Kidney epithelial cell (primary cell): ENCODE measurements around the gene DNAJC2. TPM values are rescaled to one million over a fixed set of nuclear protein-coding genes. Genes with fewer than 3 reads are reported as not detected.

Source experiments
- DNase-seq: peaks from one replicate; pipeline ENCODE4 v3.0.0-alpha.2; 2010; ENCODE audit warnings: low read depth
- H3K27me3 ChIP-seq: 2 replicates; pipeline ENCODE4 v1.6.0; 2011; ENCODE audit warnings: low read length; ENCODE audit not compliant: control insufficient read depth, insufficient read depth
- H3K36me3 ChIP-seq: 2 replicates; pipeline ENCODE4 v1.5.1; 2011; ENCODE audit warnings: low read length; ENCODE audit not compliant: control insufficient read depth, insufficient read depth
- H3K4me3 ChIP-seq: 2 replicates; pipeline ENCODE4 v1.5.1; 2011; ENCODE audit warnings: low read depth, mild to moderate bottlenecking, control low read depth, low read length
- CTCF ChIP-seq: IDR thresholded peaks from 2 replicates; pipeline ENCODE4 v1.5.1; 2011; ENCODE audit warnings: mild to moderate bottlenecking, moderate library complexity, low read length, control low read depth, inconsistent platforms; ENCODE audit not compliant: insufficient read depth, poor library complexity, severe bottlenecking
- total RNA-seq: library from RNA; depleted of rRNA; stranded (reverse); fragments of >200 nt; gene quantifications from 2 replicates; pipeline ENCODE4 v1.2.3, GENCODE V29; 2015

Gene DNAJC2
- total RNA-seq, 1 donor from 2014 or later: 32.4 TPM

GRCh38 chr7:103347507-103348267 lies 3.1 kb upstream of the DNAJC2 start, which contains the start of gene PSMC2:
PSMC2 (plus strand) TSS chr7:103347643; CDS start chr7:103347712, 69 bp downstream.
- DNase-seq: peak; percentile 57
- TF ChIP-seq CTCF: no peak

DNA sequence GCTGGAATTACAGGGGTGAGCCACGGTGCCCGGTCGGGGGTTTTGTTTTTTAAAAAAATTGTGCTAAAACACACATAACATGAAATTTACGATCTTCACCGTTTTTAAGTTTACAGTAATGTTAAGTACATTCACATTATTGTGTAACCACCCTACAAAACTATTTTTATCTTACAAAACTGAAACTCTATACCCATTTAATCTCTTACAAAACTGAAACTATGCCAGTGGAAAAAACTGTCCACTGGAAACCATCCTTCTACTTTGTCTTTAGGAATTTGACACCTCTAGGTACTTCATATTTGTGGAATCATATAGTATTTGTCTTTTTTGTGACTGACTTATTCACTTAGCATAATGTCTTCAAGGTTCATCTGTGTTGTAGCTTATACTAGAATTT lies 1.8 kb upstream of the DNAJC2 start:
- H3K4me3 ChIP-seq: no peak overlapping the region
- no peak for DNase-seq
- no peaks in the 10 kb centered on the region for H3K27me3 ChIP-seq
- no peaks in the 10 kb centered on the region for H3K36me3 ChIP-seq
- no peak for TF ChIP-seq CTCF

More at GRCh38 chr7:103347507-103348267, 3.1 kb upstream of the DNAJC2 start, which contains the start of gene PSMC2:
- Histone ChIP-seq H3K36me3 (no peaks in the 10 kb centered on the region), H3K4me3 (peak within 1 kb of the TSS; percentile 93), H3K27me3 (no peaks in the 10 kb centered on the region)

DNA sequence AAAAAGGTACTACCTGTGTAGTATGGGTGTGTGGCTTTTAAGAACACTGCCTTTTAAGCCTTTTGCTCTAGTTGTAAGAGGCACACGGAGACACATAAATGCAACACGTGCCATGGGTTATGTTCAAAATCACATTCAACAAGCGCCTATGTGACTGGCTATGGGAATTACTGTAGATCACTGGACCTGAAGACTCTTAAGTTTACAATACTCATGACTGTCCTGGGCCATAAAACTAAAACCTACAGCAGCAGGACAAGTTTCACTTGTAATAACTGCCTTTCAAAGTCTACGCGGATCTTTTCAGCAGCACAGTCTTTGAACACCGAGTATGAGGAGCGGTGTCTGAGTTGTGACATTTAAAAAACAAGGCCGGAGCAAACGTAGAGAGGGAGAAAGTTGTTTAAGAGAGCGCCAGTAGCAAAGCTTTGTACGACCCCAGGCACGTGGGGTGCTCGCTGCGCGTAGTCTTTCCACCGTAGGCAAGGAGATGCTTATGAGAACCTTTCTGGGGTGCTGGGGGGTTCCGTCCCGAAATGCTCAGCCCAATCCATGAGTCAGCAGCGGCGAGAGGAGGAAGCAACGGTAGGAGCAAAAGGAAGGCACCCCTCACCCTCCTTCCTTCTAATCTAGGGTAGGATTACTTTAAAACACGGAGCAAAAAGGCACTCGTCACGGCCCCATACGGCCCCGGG lies 662 bp downstream of the DNAJC2 start:
- TF ChIP-seq CTCF: no peak
- peak overlapping the region; percentile 90 for H3K4me3 ChIP-seq
- no peak for DNase-seq
- H3K27me3 ChIP-seq: no peaks in the 10 kb centered on the region
- H3K36me3 ChIP-seq: peaks cover 2% of the 10 kb centered on the region

DNA sequence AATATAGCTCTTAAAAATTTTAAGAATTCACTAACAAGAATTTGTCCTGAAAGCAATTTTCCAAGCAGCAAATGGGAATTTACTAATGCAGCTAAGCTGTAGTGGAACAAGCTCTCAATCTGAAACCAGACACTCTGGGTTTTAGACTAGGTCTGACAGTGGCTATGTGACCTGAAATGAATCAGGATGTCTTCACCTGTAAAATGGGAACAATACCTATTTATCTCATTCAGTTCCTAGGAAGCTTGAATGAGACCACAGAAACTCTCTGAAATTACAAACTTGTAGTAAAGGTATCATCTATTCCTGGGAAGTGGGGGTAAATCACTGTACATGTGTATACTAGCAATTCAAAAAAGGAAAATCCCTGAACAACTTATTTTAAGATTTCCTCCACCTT lies 1.2 kb downstream of the DNAJC2 start:
- TF ChIP-seq CTCF: no peak
- DNase-seq: no peak
- H3K27me3 ChIP-seq: no peaks in the 10 kb centered on the region
- H3K36me3 ChIP-seq: peaks cover 2% of the 10 kb centered on the region
- H3K4me3 ChIP-seq: peak overlapping the region; percentile 90

DNA sequence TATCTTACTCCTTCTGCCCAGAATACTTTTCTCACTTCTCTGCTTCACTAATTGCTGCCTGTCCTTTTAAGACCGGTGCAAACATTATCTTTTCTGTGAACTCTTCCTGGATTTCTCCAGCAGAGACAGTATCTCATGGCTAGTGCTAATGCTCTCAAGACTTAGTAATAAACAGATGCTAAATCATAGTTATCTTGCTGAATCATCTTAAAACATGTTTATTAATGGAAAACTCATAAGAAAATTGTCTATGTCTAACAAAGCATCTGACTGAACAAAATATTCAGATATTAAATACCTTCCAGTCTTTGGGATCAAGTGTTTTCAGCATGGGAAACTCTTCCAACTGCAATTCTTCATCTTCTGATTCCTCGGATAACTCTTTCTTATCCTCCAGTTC lies 3.1 kb downstream of the DNAJC2 start:
- DNase-seq: no peak
- Histone ChIP-seq H3K27me3 (no peaks in the 10 kb centered on the region), H3K4me3 (no peak overlapping the region), H3K36me3 (peaks cover 2% of the 10 kb centered on the region)
- no peak for TF ChIP-seq CTCF
